K562 (cell line): ENCODE results near the gene DTNBP1. TPM values are rescaled to one million over a fixed set of nuclear protein-coding genes. Genes with fewer than 3 reads are reported as not detected.
A peak's percentile ranks its signal among the peaks of the same experiment; 100 is the strongest.

ENCODE experiments used
- BCL6 ChIP-seq: fragments of 250-450 bp; sonication (Bioruptor Pico); IDR thresholded peaks from 2 replicates; pipeline ENCODE4 v1.4.0; 2020
- BRD9 ChIP-seq: fragments of 450-650 bp; IDR thresholded peaks from 2 replicates; pipeline ENCODE4 v1.6.1; 2018; ENCODE audit warnings: low read depth; ENCODE audit not compliant: partially characterized antibody
- EP400 ChIP-seq: fragments of 450-650 bp; IDR thresholded peaks from 2 replicates; pipeline ENCODE4 v1.6.1; 2017; ENCODE audit warnings: antibody characterized with exemption, mild to moderate bottlenecking, moderate library complexity
- FOXP1 ChIP-seq: sonication (generic); formaldehyde crosslinking; IDR thresholded peaks from 2 replicates; pipeline ENCODE4 v1.8.0; 2022; ENCODE audit warnings: mild to moderate bottlenecking, missing genetic modification reagents
- HDAC3 ChIP-seq: fragments of 450-650 bp; IDR thresholded peaks from 2 replicates; pipeline ENCODE4 v1.6.1; 2018; ENCODE audit warnings: borderline replicate concordance, mild to moderate bottlenecking, moderate library complexity; ENCODE audit not compliant: partially characterized antibody
- KDM4B ChIP-seq, 2 experiments: fragments of 450-650 bp in 1 of 2; sonication (generic) in 1 of 2; IDR thresholded peaks; 2 replicates each; pipeline ENCODE4 v1.6.1; 2016 to 2017; ENCODE audit warnings: borderline replicate concordance in 2 of 2, antibody characterized with exemption in 1 of 2, low read depth in 1 of 2, mild to moderate bottlenecking in 1 of 2
- KLF16 ChIP-seq: IDR thresholded peaks from 2 replicates; pipeline ENCODE4 v1.6.1; 2016; ENCODE audit warnings: antibody characterized with exemption
- MCM7 ChIP-seq, 2 experiments: fragments of 450-650 bp; IDR thresholded peaks; 2 replicates each; pipeline ENCODE4 v1.6.1; 2016 to 2018
- NFIX ChIP-seq: fragments of 250-450 bp; sonication (Bioruptor Pico); IDR thresholded peaks from 2 replicates; pipeline ENCODE4 v1.4.0; 2020; ENCODE audit warnings: low read depth, mild to moderate bottlenecking, moderate library complexity
- POLR2AphosphoS5 ChIP-seq: IDR thresholded peaks from 2 replicates; pipeline ENCODE4 v1.6.1; 2011; ENCODE audit warnings: mild to moderate bottlenecking, low read depth, low read length, moderate library complexity; ENCODE audit not compliant: control insufficient read depth, insufficient read depth
- RFX5 ChIP-seq: IDR thresholded peaks from 2 replicates; pipeline ENCODE4 v1.6.1; 2011; ENCODE audit warnings: low read depth, mild to moderate bottlenecking, improper control_type of control experiment, low read length
- SOX6 ChIP-seq: fragments of 450-650 bp; IDR thresholded peaks from 2 replicates; pipeline ENCODE4 v1.6.1; 2014; ENCODE audit warnings: mild to moderate bottlenecking
- STAG1 ChIP-seq: sonication (generic); formaldehyde crosslinking; IDR thresholded peaks from 2 replicates; pipeline ENCODE4 v1.5.0; 2020; ENCODE audit warnings: missing genetic modification reagents, borderline replicate concordance
- TAF1 ChIP-seq: IDR thresholded peaks from 2 replicates; pipeline ENCODE4 v1.6.1; 2011; ENCODE audit warnings: mild to moderate bottlenecking, low read length, moderate library complexity; ENCODE audit not compliant: insufficient read depth, control insufficient read depth, severe bottlenecking; ENCODE audit errors: extremely low read depth
- TBL1XR1 ChIP-seq, 2 experiments: IDR thresholded peaks; 2 replicates each; pipeline ENCODE4 v1.6.1; 2012; ENCODE audit warnings: improper control_type of control experiment in 2 of 2, low read length in 2 of 2, mild to moderate bottlenecking in 1 of 2
- TCFL5 ChIP-seq: fragments of 250-450 bp; sonication (Bioruptor Pico); conservative IDR thresholded peaks from 2 replicates; pipeline ENCODE4 v1.6.1; 2021; ENCODE audit warnings: mild to moderate bottlenecking, moderate library complexity, matching md5 sums
- ZNF140 ChIP-seq: fragments of 250-450 bp; sonication (Bioruptor Pico); IDR thresholded peaks from 2 replicates; pipeline ENCODE4 v1.8.0; 2021; ENCODE audit warnings: moderate library complexity, mild to moderate bottlenecking, inconsistent platforms
- ZNF384 ChIP-seq: IDR thresholded peaks from 2 replicates; pipeline ENCODE4 v1.6.1; 2012; ENCODE audit warnings: low read depth, low read length, improper control_type of control experiment
- polyA plus RNA-seq, 8 experiments: library from polyadenylated mRNA; depleted of rRNA in 4 of 8; stranded (reverse) in 5 of 8; unstranded in 3 of 8; fragments of >200 nt; fragmentation: Nextera tagmentation in 2 of 8; fragmentation: Illumina TruSeq in 1 of 8; extraction: Ambion mirVana in 2 of 8; extraction: Trizol in 1 of 8; gene quantifications; 2 replicates each; pipeline versions ENCODE4 v1.2.1 to v1.2.3, GENCODE V29; 2011 to 2014; ENCODE audit warnings: inconsistent platforms in 1 of 8, missing spikeins in 1 of 8
- total RNA-seq, 7 experiments: library from RNA; depleted of rRNA in 6 of 7; stranded (reverse); fragments of >200 nt in 6 of 7; fragmentation: Illumina TruSeq in 2 of 7; extraction: Trizol in 2 of 7; gene quantifications; 2 replicates each; pipeline versions ENCODE4 v1.2.1 to v1.2.3, GENCODE V29; 2011 to 2021; ENCODE audit warnings: low replicate concordance in 1 of 7
- TF ChIP-seq, protein P1 (sequence below): sonication (generic); formaldehyde crosslinking; IDR thresholded peaks from 2 replicates; pipeline ENCODE4 v1.8.1; 2023; ENCODE audit warnings: mild to moderate bottlenecking, missing genetic modification reagents
- TF ChIP-seq, protein P2 (sequence below): fragments of 250-450 bp; sonication (Bioruptor Pico); IDR thresholded peaks from 2 replicates; pipeline ENCODE4 v1.8.0; 2022; ENCODE audit warnings: inconsistent platforms
- TF ChIP-seq, protein P3 (sequence below): fragments of 450-650 bp; conservative IDR thresholded peaks from 2 replicates; pipeline ENCODE4 v1.6.1; 2016; ENCODE audit warnings: missing genetic modification characterization, low read depth, mild to moderate bottlenecking, control low read depth, missing compliant biosample characterization

Gene DTNBP1
- total and polyA plus RNA-seq, 9 of the 15 experiments (the other 6 are each of a cell fraction or from before 2014, with no cell fraction given) = 16.7 to 54.5 (median 21.4) TPM

DNA sequence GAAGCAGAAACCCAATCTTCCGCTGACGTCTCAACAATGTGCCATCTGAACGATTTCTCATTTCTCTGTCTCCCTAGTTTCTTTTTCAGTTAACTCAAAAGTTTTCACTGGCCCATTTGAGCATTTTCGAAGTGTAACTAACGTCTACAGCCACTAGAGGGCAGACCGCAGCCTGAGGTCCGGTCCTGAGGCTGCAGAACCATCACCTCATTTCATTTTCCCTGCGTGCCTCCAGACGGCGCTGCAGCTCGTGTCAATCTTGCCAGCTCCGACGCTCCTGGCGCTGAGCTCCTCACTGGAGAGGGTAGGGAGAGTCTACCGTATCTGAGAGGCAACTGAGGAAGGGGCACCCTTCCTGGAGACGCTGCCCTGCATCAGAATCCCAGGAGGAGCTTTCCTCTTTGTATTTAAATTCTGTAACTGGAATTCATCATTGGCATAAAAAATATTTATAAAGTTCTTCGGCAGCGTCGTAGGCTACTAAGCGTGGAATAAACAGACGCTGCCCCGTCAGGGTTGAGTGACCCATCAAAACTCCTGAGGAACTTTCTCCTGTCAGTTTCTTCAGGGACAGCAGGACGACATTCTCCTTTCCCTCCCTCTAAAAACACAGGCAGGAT is 28.5 kb upstream of the DTNBP1 start (continued):
- TF ChIP-seq POLR2AphosphoS5 = no peak
- peak in 1 of 2 experiments; percentile 48; a peak in 1 of 4 replicates for TF ChIP-seq TBL1XR1 (IDR thresholded peaks at IDR 0.05; ENCODE audit: low read length in 2 of 2)
- no peak for TF ChIP-seq TCFL5
- peak; percentile 45 for TF ChIP-seq HDAC3
- TF ChIP-seq, protein P1, sequence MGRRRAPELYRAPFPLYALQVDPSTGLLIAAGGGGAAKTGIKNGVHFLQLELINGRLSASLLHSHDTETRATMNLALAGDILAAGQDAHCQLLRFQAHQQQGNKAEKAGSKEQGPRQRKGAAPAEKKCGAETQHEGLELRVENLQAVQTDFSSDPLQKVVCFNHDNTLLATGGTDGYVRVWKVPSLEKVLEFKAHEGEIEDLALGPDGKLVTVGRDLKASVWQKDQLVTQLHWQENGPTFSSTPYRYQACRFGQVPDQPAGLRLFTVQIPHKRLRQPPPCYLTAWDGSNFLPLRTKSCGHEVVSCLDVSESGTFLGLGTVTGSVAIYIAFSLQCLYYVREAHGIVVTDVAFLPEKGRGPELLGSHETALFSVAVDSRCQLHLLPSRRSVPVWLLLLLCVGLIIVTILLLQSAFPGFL (CRISPR knock-in tag) = 0 out of 2 replicates have a peak, but pooled peaks have one; percentile 70
- TF ChIP-seq BRD9 = peak; percentile 79
- TF ChIP-seq KDM4B (IDR thresholded peaks at IDR 0.05; ENCODE audit: borderline replicate concordance in 2 of 2, low read depth in 1 of 2) = 0 out of 4 replicates have a peak, but pooled peaks of 1 of the 2 experiments have one; percentile 53
- TF ChIP-seq SOX6 = peak; percentile 59; the same call in 1 of the 2 replicates
- TF ChIP-seq, protein P2, sequence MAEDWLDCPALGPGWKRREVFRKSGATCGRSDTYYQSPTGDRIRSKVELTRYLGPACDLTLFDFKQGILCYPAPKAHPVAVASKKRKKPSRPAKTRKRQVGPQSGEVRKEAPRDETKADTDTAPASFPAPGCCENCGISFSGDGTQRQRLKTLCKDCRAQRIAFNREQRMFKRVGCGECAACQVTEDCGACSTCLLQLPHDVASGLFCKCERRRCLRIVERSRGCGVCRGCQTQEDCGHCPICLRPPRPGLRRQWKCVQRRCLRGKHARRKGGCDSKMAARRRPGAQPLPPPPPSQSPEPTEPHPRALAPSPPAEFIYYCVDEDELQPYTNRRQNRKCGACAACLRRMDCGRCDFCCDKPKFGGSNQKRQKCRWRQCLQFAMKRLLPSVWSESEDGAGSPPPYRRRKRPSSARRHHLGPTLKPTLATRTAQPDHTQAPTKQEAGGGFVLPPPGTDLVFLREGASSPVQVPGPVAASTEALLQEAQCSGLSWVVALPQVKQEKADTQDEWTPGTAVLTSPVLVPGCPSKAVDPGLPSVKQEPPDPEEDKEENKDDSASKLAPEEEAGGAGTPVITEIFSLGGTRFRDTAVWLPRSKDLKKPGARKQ (CRISPR knock-in tag) = peak; percentile 95
- TF ChIP-seq FOXP1 (CRISPR knock-in tag) = 0 out of 2 replicates have a peak, but pooled peaks have one; percentile 35
- no peak for TF ChIP-seq BCL6 (CRISPR knock-in tag)
- TF ChIP-seq MCM7 (IDR thresholded peaks at IDR 0.05) = no peak
- TF ChIP-seq NFIX (CRISPR knock-in tag) = no peak
- peak; percentile 99 for TF ChIP-seq STAG1
- TF ChIP-seq ZNF384 = peak; percentile 64
- TF ChIP-seq, protein P3, sequence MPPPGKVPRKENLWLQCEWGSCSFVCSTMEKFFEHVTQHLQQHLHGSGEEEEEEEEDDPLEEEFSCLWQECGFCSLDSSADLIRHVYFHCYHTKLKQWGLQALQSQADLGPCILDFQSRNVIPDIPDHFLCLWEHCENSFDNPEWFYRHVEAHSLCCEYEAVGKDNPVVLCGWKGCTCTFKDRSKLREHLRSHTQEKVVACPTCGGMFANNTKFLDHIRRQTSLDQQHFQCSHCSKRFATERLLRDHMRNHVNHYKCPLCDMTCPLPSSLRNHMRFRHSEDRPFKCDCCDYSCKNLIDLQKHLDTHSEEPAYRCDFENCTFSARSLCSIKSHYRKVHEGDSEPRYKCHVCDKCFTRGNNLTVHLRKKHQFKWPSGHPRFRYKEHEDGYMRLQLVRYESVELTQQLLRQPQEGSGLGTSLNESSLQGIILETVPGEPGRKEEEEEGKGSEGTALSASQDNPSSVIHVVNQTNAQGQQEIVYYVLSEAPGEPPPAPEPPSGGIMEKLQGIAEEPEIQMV = peak; percentile 37; the same call in 1 of the 2 replicates
- TF ChIP-seq RFX5 = no peak
- no peak for TF ChIP-seq ZNF140 (CRISPR knock-in tag)
- TF ChIP-seq EP400 = peak; percentile 38; the same call in 1 of the 2 replicates
- TF ChIP-seq KLF16 = peak; percentile 82
- no peak for TF ChIP-seq TAF1
